HG03571 (cell line): ENCODE data around the gene CTXN1.
"Not testable (repeated sequence)": the region's sequence is repeated elsewhere in the genome, so short reads cannot be mapped to it uniquely, and the experiment has no call there.

Experiments used
- ATAC-seq: cut with Tn5 transposase; IDR thresholded peaks from one replicate; pipeline ENCODE4 v1.9.1; 2021; ENCODE audit not compliant: unreplicated experiment

The CTXN1 gene

DNA sequence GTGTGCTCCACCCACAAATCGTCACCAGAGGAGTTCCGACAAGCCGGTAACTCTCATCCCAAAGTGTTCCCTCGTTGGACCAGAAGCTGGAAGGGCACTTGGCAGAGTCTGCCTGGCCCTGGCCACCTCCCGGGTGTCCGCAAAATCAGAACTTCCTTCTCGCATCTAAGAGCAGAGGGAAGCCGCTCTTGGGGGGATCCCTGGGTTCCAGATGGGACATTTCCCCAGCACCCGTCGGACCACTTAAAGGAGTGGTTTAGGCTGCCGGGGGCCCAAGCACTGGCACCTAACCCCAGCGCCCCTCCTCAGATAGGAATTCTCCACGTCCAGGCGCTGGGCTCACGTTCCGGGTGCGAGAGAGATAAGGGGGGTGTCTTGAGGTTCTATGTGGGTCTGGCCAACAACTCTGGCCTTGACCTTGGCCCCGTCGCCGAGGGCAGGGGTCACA is 23.1 kb downstream of the CTXN1 start:
- peak; percentile 4 for ATAC-seq

DNA sequence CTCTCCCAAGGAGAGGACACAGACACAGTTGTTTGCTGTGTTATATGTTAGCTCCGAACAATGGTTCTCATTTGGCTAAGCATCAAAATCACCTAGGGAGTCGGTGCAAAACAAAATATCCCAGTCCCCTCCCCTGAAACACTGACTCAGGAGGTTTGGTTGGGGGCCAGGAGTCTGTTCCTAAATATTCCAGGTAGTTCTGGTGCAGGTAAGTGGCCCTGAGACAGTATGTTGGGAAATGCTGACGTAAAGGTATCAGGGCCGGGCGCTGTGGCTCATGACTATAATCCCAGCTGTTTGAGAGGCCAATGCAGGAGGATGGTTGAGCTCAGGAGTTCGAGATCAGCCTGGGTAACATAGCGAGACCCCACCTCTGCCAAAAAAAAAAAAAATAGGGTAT is 24.6 kb downstream of the CTXN1 start:
- ATAC-seq: no peak

DNA sequence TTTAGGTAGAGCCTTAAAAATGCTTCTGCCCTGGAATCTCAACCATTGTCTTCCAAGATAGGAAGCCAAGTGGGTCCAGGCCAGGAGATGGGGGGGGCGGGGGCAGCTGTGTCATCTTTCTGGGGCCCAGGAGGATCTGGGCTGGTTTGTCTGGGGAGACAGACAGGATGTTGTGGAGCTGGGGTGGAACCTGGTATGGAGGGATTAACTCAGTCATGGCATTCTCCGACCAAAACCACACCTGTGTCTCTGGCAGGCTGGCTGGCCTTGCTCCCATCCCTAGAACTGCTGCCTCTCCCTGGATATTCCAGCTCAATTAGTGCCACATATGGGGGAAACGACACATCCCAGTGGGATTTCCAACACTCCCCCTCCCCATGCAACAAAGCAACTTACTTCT is 25.0 kb downstream of the CTXN1 start:
- no peak for ATAC-seq

DNA sequence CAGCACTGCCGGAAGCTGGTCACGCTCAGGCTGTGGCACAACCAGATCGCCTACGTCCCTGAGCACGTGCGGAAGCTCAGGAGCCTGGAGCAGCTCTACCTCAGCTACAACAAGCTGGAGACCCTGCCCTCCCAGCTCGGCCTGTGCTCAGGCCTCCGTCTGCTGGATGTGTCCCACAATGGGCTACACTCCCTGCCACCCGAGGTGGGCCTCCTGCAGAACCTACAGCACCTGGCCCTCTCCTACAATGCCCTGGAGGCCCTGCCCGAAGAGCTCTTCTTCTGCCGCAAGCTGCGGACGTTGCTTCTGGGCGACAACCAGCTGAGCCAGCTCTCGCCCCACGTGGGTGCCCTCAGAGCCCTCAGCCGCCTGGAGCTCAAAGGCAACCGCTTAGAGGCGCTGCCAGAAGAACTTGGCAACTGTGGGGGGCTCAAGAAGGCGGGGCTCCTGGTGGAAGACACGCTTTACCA is 25.5 kb downstream of the CTXN1 start:
- no peak for ATAC-seq

DNA sequence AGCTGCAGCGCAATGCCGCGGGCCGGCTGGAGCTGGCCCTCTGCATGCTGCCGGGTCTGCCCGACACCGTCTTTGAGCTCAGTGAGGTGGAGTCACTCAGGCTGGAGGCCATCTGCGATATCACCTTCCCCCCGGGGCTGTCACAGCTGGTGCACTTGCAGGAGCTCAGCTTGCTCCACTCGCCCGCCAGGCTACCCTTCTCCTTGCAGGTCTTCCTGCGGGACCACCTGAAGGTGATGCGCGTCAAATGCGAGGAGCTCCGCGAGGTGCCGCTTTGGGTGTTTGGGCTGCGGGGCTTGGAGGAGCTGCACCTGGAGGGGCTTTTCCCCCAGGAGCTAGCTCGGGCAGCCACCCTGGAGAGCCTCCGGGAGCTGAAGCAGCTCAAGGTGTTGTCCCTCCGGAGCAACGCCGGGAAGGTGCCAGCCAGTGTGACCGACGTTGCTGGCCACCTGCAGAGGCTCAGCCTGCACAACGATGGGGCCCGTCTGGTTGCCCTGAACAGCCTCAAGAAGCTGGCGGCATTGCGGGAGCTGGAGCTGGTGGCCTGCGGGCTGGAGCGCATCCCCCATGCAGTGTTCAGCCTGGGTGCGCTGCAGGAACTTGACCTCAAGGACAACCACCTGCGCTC is 26.1 kb downstream of the CTXN1 start:
- ATAC-seq: no peak

DNA sequence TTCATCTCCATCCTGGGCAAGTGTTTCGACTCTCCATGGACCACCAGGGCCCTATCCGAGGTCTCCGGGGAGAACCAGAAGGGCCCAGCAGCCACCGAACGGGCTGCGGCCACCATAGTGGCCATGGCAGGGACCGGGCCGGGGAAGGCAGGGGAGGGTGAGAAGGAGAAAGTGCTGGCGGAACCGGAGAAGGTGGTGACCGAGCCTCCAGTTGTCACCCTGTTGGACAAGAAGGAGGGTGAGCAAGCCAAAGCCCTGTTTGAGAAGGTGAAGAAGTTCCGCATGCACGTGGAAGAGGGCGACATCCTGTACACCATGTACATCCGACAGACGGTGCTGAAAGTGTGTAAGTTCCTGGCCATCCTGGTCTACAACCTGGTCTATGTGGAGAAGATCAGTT is 27.0 kb downstream of the CTXN1 start:
- ATAC-seq: no peak

DNA sequence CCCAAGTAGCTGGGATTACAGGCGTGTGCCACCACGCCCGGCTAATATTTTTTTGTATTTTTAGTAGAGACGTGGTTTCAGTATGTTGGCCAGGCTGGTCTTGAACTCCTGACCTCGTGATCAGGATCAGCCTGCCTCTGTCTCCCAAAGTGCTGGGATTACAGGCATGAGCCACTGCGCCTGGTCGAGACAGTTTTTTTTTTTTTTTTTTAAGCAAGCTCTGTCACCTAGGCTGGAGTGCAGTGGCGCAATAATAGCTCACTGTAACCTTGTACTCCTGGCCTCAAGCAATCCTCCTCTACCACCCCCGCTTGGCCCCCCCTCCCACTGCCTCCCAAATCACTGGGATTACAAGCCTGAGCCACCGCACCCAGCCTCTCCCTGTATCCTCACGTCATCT is 28.6 kb downstream of the CTXN1 start:
- ATAC-seq: no peak

DNA sequence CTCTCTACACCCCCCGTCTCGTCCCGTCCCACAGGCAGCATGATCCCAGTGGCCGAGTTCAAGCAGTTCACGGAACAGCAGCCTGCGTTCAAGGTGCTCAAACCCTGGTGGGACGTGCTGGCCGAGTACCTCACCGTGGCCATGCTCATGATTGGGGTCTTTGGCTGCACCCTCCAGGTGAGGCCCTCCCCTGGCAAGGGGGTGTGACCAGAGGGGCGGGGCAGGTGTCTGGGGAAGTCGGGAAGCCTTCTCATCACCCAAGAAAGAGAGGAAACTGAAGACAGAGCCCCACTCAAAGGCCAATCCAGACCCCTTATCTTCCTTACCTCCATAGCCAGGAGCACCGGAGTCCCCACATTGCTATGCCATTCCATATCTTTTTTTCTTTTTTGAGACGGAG is 30.4 kb downstream of the CTXN1 start:
- no peak for ATAC-seq

DNA sequence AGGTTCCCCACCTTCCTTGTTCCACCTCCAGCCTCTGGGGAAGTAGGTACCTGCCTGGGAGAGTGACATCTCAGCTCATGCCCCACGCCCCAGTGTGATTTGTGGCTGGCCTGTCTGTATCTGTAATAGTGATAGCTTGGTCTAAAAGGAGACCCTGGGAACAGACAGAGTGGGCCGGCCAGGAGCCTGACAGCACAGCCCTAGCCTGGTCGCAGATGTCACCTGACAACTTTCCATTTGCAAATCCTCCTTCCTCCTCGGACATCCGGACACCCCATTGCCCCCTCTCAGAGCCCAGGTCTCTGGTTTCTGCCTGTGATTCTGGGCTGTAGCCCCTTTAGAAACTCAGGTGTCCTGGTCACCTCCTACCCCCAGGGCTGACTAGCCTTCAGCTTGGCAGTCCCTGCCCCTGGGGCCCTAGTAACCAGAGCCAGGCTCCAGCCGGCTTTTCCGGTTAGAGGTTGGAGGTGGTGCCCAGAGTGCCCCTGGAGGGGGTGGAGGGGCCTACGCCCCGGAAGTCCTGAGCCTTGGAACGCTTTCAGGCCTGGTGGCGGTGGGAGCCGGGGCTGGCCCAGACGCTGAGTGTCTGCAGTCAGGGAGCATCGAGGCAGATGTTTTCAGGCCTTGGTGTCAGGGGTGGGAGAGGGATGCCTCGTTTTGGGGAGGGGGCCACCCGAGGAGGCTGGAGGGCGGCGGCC is 31.2 kb downstream of the CTXN1 start:
- ATAC-seq: no peak

DNA sequence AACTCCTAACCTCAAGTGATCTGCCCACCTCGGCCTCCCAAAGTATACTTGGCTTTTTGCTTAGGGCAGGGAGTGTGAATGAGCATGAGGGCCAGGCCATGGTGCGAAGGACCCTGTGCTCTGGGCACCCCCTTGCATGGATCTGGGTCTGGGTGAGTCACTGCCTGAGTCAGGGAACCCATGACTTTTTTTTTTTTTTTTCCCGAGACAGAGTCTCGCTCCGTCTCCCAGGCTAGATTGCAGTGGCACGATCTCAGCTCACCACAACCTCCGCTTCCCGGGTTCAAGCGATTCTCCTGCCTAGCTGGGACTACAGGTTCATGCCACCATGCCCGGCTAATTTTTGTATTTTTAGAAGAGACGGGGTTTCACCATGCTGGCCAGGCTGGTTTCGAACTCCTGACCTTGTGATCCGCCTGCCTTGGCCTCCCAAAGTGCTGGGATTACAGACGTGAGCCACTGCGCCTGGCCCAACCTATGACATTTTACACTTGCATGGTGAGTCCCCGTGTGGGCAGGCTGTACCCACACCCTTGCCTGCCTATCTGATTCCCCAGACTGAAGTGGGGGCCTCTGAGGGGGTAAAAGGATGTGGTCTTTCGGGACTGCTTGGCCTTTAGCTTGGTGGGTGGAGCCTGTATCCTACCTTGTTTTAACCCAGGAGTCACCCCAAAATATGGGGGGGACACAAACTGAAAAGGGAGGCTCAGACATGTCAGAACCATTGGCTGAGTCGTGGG is 32.4 kb downstream of the CTXN1 start:
- not testable (repeated sequence) for ATAC-seq

DNA sequence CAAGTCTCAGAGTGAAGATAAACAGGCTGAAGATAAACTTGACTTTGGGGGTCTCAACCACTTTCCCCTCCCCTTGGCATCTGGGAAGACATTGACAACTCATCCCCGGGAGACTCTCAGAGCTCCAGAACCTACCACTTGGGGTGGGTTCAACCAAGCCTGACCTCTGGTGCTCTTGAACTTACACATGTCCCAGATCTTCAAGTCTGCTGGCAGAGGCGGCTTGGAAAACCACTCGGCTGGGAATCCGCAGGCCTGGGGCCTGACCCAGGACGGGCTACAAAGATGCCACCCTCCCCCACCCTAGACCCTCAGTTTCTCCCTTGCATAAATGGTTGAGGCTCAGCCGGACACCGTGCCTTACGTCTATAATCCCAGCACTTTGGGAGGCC is 37.1 kb downstream of the CTXN1 start:
- ATAC-seq: no peak

DNA sequence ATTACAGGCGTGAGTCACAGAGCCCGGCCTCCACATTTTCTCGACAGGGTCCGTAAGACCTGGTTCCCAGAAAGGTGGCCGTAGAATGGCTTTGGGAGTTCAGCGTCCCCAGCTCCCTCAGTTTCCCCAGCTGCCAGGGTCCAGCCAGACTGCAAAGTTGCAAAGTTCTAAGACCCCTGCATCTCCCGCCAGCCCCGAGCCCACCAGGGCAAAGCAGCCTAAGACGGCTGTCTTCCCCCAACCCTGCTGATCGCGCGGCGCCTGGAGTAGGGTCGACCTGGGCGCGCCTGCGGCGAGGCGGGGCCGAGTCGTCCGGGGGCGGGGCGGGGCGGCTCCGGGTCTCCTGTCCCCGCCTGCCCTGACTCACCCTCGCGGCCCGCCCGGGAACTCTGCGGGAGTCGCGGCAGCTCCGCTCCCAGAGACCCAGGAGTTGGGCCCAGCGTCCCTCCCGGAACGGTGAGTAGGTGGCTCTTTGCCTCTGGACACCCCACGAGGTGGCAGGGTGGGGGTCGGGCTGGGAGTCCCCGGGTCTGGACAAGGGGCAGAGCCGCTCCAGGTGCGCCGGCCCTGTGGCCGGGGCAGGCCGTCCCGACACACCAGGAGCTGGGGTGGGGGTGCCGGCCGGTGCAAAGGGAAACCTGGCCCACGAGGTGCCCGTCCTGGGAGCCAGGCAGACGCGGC is 37.6 kb downstream of the CTXN1 start, which contains the start of gene LRRC8E:
Gene LRRC8E, plus strand, starts transcription at position 366 of the 681 bp plus-strand sequence. CDS start 7,094 bp downstream, outside the sequence.
- no peak for ATAC-seq

DNA sequence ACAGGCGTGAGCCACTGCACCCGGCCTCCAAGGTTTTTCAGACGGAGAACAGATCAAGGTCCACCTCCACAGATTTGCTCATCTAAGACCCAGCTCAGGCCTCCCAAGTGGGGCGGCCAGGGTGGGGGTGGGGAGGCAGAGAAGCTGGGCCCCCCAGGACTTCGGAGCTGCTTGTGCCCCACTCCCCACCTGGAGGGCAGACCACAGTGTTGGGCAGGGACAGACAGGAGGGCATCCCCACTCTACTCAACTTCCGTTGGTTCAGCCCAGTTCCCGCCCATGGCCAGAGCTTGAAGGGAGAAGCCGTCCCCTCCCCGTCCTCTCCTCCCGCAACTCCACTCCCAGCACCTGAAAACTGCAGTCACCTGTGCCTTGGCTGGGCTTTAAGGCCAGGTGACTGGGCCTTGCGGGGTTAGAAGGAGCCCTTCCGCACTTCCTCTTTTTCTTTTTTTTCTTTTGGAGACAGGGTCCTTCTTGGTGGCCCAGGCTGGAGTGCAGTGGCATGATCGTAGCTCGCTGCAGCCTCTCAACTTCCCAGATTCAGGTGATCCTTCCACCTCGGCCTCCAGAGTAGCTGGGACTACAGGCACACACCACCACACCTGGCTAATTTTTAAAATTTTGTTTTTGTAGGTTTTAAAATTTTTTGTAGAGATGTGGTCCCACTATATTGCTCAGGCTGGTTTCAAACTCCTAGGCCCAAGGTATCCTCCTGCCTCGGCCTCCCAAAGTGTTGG is 38.4 kb downstream of the CTXN1 start:
- no peak for ATAC-seq

DNA sequence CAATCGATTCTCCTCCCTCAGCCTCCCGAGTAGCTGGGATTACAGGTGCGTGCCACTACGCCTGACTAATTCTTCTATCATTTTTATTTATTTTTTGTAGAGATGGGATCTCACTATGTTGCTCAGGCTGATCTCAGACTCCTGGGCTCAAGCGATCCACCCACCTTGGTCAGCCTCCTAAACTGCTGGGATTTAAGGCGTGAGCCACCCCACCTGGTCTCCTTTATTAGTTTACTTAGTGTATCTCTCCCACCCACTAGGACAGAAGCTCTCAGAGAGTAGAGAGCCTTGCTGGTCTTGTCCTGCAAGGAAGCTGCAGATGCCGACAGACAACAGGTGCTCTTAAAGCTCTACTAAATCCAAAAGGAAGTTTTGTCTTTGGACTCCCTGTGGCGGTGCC is 40.1 kb downstream of the CTXN1 start:
- ATAC-seq: no peak

DNA sequence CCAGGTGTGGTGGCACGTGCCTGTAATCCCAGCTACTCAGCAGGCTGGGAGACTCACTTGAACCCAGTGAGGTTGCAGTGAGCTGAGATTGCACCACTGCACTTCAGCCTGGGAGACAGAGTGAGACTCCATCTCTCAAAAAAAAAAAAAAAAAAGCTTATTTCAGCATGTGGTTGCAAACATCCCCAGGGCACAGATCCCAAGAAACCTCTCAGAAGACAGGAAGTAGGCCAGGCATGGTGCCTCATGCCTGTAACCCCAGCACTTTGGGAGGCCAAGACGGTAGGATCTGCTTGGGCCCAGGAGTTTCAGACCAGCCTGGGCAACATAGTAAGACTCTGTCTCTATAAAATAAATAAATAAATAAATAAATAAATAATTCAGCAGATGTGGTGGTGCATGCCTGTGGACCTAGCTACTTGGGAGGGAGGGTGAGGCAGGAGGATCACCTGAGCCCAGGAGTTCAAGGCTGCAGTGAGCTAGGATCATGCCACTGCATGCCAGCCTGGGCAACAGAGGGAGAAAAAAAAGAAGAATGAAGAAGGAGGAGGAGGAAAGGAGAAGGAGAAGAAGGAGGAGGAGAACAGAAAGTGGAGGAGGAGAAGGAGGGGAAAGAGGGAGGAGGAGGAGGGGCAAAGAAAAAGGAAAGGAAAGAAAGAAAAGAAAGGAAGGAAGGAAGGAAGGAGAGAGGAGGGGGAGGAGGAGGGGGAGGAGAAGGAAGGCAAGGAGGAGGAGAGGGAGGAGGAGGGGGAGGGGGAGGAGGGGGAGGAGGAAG is 42.0 kb downstream of the CTXN1 start:
- ATAC-seq: no peak

DNA sequence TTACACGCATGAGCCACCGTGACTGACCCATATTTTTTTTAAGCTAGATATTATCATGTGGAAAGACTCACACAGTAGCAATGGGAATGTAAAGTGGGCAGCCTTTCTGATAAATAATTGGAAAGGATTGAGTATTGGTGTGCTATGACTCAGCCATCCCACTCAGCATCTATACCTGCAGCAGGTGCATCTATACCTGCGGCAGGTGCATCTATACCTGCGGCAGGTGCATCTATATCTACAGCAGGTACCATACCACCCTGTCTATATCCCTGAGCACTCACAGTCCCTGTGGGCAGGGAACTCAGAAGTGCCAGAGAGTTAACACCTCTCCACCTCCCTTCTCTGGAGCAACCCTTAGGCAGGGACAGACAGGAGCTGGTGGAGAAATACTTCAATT is 42.8 kb downstream of the CTXN1 start:
- no peak for ATAC-seq

DNA sequence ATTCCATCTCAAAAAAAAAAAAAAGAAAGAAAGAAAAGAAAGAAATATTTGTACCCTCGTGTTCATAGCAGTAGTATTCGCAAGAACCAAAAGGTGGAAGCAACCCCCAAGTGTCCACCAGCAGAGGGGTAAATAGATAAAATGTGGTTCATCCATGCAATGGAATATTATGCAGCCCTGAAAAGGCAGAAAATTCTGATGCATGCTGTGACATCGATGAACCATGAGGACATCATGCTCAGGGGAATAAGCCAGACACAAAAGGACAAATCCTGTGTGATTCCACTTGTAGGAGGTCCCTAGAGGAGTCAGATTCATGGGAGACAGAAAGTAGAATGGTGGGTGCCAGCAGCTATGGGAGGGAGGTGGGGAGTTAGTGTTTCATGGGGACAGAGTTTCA is 44.0 kb downstream of the CTXN1 start:
- ATAC-seq: no peak

DNA sequence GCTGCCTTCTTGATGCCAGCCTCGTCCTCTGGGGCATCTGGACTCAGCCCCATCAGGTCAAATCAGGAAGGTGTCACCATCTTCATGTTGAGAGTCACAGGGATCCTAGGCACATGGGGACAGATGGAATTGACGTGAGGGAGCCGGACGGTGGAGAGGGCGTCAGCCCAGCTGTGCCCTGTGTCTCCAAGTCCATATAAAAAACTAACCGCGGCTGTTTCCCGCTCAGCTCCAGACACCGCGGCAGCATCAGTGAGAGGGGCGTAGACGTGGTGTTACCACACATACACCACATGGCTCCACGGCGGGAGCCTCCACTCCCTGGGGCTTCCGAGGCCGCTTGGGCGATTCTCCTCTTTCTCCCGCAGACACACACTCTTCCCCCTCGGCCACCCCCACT is 46.1 kb downstream of the CTXN1 start:
- ATAC-seq: no peak

DNA sequence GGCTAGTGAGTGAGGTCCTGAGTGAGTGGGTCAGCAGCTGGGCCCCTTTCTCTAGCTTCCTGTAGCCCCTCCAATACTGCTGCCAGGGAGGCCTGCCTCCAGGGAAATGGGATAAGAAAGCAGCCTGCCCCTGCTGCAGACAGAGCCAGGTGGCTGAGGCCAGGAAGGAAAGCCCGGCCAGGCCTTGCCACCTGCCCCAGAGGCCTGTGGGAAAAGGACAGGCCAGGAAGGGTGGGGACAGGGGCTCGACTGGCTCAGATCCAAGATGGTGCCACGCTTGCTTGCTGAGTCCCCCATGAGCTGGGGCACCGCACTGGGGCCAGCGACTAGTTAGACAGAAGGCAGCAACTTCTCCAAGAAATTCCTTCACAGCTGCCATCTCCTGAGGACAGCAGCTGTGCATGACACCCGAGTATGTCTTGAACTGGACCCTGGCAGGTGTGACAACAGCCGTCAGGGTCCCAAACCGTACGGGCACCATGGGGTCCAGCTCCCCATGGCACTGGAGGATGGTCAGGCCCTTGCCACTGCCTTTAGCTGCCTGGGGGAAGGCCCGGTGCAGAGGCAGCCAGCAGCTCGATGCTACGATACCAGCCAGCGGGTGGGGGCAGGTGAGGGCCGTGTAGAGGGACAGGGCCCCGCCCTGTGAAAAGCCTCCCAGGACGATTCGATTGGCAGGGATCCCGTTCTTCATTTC is 46.7 kb downstream of the CTXN1 start:
- ATAC-seq: no peak
